HEK293T (cell line): ENCODE measurements around the gene BOLA1.

ENCODE experiments used
- BHLHE40 ChIP-seq: fragments of 450-650 bp; IDR thresholded peaks from 2 replicates; pipeline ENCODE4 v1.6.1; 2016; ENCODE audit warnings: mild to moderate bottlenecking, moderate library complexity, borderline replicate concordance
- FOXA1 ChIP-seq: fragments of 450-650 bp; IDR thresholded peaks from 2 replicates; pipeline ENCODE4 v1.6.1; 2016; ENCODE audit warnings: mild to moderate bottlenecking
- FOXK2 ChIP-seq: fragments of 450-650 bp; IDR thresholded peaks from 2 replicates; pipeline ENCODE4 v1.6.1; 2016; ENCODE audit warnings: mild to moderate bottlenecking
- FOXM1 ChIP-seq: fragments of 450-650 bp; IDR thresholded peaks from 2 replicates; pipeline ENCODE4 v1.6.1; 2017; ENCODE audit warnings: mild to moderate bottlenecking, borderline replicate concordance
- LEF1 ChIP-seq: fragments of 450-650 bp; IDR thresholded peaks from 2 replicates; pipeline ENCODE4 v1.6.1; 2017; ENCODE audit warnings: mild to moderate bottlenecking, borderline replicate concordance
- SP1 ChIP-seq: fragments of 450-650 bp; IDR thresholded peaks from 2 replicates; pipeline ENCODE4 v1.6.1; 2017
- SUZ12 ChIP-seq: fragments of 450-650 bp; IDR thresholded peaks from 2 replicates; pipeline ENCODE4 v1.6.1; 2016; ENCODE audit warnings: mild to moderate bottlenecking
- TARDBP ChIP-seq: fragments of 450-650 bp; IDR thresholded peaks from 2 replicates; pipeline ENCODE4 v1.6.1; 2016
- ZNF384 ChIP-seq: fragments of 450-650 bp; IDR thresholded peaks from 2 replicates; pipeline ENCODE4 v1.6.1; 2016
- TF ChIP-seq, protein P1 (sequence below): fragments of 450-650 bp; IDR thresholded peaks from 2 replicates; pipeline ENCODE4 v1.6.1; 2016

DNA sequence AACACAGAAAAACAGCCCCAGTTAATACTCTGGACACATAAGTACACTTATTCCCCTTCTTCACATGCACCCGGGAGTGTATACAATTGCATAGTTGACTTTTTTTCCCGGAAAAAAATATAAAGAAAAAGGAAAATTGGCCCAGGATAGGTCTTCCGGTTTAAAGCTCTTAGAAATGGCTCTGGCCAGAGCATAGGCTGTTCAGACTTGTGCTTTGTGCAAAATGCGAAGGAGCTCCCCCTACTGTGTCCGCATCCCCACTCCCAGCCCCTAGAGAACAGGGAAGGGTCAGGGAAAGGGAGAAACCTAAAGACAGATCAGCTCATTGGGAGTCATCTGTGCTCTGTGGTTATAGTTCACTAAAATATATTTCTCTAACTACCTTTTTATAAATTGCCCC, 42.8 kb downstream of the BOLA1 start:
- no peak for TF ChIP-seq SP1
- TF ChIP-seq SUZ12 = no peak
- TF ChIP-seq, protein P1, sequence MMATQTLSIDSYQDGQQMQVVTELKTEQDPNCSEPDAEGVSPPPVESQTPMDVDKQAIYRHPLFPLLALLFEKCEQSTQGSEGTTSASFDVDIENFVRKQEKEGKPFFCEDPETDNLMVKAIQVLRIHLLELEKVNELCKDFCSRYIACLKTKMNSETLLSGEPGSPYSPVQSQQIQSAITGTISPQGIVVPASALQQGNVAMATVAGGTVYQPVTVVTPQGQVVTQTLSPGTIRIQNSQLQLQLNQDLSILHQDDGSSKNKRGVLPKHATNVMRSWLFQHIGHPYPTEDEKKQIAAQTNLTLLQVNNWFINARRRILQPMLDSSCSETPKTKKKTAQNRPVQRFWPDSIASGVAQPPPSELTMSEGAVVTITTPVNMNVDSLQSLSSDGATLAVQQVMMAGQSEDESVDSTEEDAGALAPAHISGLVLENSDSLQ = no peak
- TF ChIP-seq FOXM1 = no peak
- TF ChIP-seq TARDBP = no peak
- no peak for TF ChIP-seq LEF1
- TF ChIP-seq ZNF384 = no peak
- no peak for TF ChIP-seq BHLHE40
- TF ChIP-seq FOXK2 = no peak
- TF ChIP-seq FOXA1 = no peak
